Activated CD4-positive, alpha-beta T cell treated with anti-CD3 and anti-CD28 coated beads for 4 hours (primary cell): ENCODE data around the gene CFAP20DC.
A peak's percentile ranks its signal among the peaks of the same experiment; 100 is the strongest.
"Not testable (repeated sequence)": the region's sequence is repeated elsewhere in the genome, so short reads cannot be mapped to it uniquely, and the experiment has no call there.

Experiments
- DNase-seq, 2 donors: peaks; one replicate each; pipeline ENCODE4 v3.0.0-alpha.2; 2020

CFAP20DC gene

DNA sequence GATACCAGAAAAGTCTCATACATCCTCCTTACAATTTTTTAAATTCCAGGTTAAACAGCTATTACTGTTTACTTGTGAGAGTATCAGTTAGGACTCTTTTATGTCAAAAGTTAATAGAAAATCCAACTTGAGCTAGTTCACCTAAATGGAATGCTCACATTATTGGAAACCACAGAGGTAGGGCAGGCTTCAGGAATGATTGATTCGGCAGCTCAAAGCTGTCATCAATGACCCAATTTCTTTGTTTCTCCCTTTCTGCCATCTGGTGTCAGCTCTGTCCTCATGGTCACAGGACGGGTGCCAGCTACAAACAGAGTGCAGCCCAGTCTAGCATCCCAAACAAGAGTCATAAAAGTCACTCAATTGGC lies 32.2 kb downstream of the CFAP20DC start:
- DNase-seq: no peak

DNA sequence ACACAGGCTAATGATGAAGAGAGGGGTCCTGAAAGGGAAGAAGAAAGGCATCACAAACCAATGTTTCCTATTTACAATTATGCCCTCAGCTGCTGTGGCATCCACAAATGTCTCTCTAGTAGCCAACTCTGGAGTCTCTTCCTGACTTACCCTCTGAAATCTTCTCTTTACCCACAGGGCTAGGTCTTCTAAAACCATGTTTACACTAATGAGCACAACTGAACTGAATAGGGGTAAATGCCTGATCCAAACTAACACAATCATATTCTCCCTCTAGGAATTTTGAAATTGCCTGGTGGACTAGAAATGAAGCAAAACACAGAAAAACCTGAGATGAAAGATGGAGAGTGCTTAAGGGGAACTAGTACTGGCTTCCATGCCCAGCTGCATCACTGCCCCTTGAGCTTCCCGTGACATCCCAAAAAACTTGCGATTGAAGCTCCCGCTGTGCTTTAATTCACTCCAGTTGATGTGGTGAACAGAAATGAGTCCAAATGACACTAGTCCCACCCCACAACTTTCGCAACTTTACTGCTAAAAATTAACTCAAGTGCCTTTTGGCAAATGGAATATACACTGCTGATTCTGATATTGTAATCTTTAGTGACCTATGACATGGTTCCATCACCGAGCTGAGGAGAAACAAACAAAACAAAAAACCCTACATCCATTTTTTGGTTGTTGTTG lies 32.8 kb downstream of the CFAP20DC start:
- no peak for DNase-seq

- DNase-seq: no peak
These were observed 36.2 kb downstream of the CFAP20DC start for GRCh38 chr3:59013611-59014010.

GRCh38 chr3:59006634-59007517 lies 42.9 kb downstream of the CFAP20DC start:
- no peak for DNase-seq

- DNase-seq: no peak
These were observed 48.1 kb downstream of the CFAP20DC start for GRCh38 chr3:59001675-59002074.

- no peak for DNase-seq
These were observed 50.1 kb downstream of the CFAP20DC start for GRCh38 chr3:58999774-59000160.

- no peak for DNase-seq
These were observed 50.6 kb downstream of the CFAP20DC start for GRCh38 chr3:58999134-58999773.

DNA sequence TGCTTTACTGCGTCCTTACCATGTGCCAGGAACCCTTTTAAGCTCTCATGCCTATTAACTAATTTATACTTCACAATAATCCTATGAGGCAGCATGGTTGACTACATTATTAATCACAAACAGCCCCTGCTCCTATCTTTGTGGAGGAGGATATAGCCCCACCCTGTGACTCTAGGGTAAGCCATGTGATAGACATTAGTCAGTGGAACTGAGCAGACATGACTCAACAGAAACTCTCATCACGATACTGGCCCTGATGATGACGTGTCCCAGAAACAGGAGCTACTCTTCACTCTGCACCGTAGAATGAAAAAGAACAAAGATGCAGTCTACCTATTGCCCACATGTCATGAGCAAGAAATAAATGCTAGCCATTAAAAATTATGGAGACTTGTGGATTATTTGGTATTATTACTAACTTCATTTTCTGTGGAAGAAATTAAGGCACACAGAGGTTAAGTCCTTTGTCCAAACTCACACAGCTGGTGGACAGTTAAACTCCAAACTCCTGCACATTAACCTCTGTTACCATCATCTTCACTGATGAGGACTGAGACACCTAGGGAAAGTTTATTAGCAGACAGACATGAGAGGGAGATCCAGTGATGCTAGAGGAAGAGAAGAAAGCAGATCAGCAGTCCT lies 51.2 kb downstream of the CFAP20DC start:
- no peak for DNase-seq

GRCh38 chr3:58996730-58997129 lies 53.1 kb downstream of the CFAP20DC start:
- DNase-seq: no peak

DNA sequence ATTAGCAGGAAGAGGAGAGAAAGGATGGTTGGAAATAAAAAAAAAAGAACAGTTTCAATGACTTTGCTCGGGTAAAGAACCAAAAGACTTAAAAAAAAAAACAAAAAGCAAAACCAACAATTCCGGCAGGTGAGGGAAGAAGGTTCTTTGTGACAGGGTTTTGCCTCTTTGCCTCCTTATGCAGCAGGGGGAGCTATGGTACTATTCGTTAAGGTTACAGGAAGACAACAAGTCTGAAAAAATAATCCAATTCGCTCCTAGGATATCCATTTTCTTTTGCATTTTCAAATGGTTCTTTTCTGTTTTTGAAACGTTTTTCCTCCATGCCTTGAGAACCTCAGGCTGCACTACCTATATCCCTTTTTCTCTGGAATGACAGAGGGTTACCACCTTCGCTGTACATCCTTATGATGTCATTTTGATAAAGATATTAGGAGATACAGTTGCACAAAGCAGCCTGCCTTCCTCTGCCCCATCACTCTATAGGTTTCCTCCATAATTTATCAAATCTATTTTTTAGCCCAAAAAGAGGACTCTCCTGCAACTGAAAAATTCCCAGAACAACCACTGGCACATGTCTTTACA lies 55.0 kb downstream of the CFAP20DC start:
- DNase-seq: peak in 1 of 2 donors; percentile 18

DNA sequence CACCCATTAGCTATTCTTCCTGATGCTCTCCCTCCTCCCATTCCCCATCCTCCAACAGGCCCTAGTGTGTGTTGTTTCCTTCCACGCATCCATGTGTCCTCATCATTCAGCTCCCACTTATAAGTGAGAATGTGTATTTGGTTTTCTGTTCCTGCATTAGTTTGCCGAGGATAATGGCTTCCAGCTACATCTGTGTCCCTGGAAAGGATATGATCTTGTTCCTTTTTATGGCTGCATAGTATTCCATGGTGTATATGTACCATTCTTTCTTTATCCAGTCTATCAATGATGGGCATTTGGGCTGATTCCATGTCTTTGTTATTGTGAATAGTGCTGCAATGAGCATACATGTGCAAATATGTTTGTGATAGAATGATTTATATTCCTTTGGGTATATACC lies 56.3 kb downstream of the CFAP20DC start:
- DNase-seq: no peak

- DNase-seq: no peak
These were observed 58.2 kb downstream of the CFAP20DC start for GRCh38 chr3:58991623-58992022.

DNA sequence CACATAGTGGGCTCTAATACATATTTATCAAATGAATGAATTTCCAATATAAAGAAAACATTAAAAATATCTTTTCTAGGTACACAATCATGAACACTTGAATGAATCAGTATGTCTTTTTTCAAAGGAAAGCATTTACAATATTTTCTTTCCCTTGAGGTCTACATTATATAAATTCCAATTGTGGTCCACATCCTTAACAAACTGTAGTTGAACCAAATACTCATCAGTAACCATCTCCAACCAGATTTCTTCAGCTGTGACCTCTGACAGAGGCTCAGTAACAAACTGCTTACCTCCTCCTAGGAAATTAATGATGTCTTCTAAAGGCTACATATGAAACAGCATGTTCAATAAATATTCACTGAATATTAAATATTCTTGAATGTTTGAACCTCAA lies 58.8 kb downstream of the CFAP20DC start:
- no peak for DNase-seq

- DNase-seq: no peak
These were observed 59.9 kb downstream of the CFAP20DC start for GRCh38 chr3:58989955-58990354.

GRCh38 chr3:58989163-58989562 lies 60.7 kb downstream of the CFAP20DC start:
- no peak for DNase-seq

- no peak for DNase-seq
These were observed 61.8 kb downstream of the CFAP20DC start for GRCh38 chr3:58988041-58988440.

DNA sequence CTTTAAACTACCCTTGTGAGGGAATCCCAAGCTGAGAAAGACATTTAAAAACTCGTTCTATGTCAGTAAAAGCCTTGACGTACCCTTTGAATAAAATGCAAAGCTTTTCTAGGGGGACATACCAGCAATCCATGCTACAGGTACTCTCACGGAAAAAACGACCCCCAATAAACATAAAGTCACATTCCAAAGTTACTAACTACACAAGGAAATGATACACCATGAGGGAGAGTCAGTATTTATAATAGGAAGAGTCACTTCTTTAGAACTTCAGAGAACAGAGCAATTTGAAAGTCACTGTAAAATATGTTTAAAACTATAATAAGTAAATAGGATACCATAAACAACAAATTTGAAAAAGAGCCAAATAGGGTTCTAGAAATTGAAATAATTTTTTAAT lies 63.2 kb downstream of the CFAP20DC start:
- no peak for DNase-seq

DNA sequence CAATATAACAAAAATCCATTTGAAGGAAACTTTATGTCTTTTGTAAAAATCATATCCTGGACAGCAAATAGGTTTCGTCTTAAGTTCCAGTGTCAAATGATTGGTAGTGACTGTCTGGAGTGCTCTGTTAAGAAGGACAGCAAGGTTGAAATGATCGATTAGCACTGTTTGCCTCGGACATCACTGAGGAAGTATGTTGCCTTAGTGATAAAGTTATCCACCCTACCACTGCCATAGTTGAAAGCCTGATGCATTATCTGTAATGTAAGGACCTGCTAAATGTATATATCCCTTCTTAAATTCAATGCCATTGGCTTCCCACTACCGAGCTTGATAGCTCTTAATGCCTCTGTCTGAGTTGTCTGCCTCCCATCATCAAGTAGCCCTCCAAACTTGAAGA lies 70.0 kb downstream of the CFAP20DC start:
- DNase-seq: no peak

- no peak for DNase-seq
These were observed 76.0 kb downstream of the CFAP20DC start for GRCh38 chr3:58973796-58974195.

GRCh38 chr3:58967866-58968265 lies 82.0 kb downstream of the CFAP20DC start:
- not testable (repeated sequence) for DNase-seq

DNA sequence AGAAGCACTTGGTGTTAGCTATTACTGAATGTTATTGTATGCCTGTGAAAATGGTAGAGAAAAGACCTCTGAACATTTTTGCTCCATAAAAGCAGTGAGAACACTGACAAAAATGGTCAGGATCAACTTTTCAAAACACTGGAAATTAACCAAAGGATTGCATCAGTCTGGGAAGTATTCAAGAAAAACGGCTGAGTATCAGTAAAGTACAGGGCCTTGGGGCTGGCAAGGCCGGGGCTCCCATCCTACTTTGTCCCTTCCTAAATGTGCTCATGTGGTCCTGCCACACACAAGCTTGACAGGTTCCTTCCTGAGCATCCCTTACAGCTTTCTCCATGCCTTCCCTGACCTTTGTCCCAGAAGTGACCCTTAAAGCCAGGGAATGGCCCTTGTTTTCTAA lies 84.0 kb downstream of the CFAP20DC start:
- no peak for DNase-seq

DNA sequence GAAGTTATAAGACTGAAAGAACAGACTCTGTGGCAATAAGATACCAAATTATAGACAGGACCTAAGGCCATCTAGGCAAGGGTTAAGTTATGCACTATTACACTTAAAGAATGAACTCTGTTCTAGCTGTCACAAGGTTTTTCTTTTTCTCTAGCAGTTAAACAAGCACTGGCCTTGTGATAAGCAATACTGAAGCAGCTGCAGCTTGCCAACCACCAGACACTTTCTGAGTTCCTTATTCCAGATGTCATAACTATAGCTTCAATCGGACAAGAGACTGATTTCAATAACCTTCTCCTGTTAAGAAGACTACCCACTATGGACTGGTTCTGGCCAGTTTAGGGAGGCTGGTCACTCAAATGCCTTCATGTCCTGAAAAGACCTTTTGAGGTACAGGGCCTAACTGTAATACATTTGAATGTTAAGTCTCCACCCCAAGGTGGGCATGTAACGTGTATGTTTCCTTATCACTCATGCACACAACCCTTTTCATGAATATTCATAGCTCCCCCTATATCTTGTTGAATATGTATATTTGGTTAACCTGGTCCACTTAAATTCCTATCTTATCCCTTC lies 85.8 kb downstream of the CFAP20DC start:
- DNase-seq: no peak

GRCh38 chr3:58962816-58963215 lies 87.0 kb downstream of the CFAP20DC start:
- DNase-seq: no peak
